WTC11 (cell line): ENCODE data around the gene CSHL1. TPM values are rescaled to one million over a fixed set of nuclear protein-coding genes. Genes with fewer than 3 reads are reported as not detected.

Experiments
- ATAC-seq: fragments of 200-7000 bp; cut with Tn5 transposase; 2 replicates; pipeline ENCODE4 v1.10.0; 2021; ENCODE audit warnings: mild to moderate bottlenecking, moderate library complexity
- CTCF ChIA-PET: fragments of 300-600 bp; sonication (Branson Sonifier 250); formaldehyde crosslinking; loops from one replicate; lab custom pipeline; 2021; ENCODE audit warnings: antibody characterized with exemption; lab: Charles Lee
- POLR2A ChIA-PET: fragments of 350-600 bp; sonication (Branson Sonifier 250); formaldehyde crosslinking; loops from one replicate; lab custom pipeline; 2021; ENCODE audit warnings: antibody characterized with exemption; lab: Charles Lee
- DNase-seq: peaks from one replicate; pipeline ENCODE4 v3.0.0; 2021; ENCODE audit warnings: low spot score
- H3K27ac Mint-ChIP-seq: 2 replicates; pipeline ENCODE4 v1.8.0; 2021; ENCODE audit warnings: mixed read lengths
- H3K27me3 Mint-ChIP-seq: 2 replicates; pipeline ENCODE4 v1.8.0; 2021; ENCODE audit warnings: low read depth, mild to moderate bottlenecking, moderate library complexity, mixed read lengths
- H3K36me3 Mint-ChIP-seq: 2 replicates; pipeline ENCODE4 v1.8.0; 2021; ENCODE audit warnings: mixed read lengths
- H3K4me1 Mint-ChIP-seq: 2 replicates; pipeline ENCODE4 v1.8.0; 2022; ENCODE audit warnings: mixed read lengths
- H3K4me3 Mint-ChIP-seq: 2 replicates; pipeline ENCODE4 v1.8.0; 2021; ENCODE audit warnings: mild to moderate bottlenecking, moderate library complexity, mixed read lengths
- H3K9me3 Mint-ChIP-seq: 2 replicates; pipeline ENCODE4 v1.8.0; 2021; ENCODE audit warnings: mixed read lengths
- ARID4B ChIP-seq: sonication (generic); formaldehyde crosslinking; IDR thresholded peaks from 2 replicates; pipeline ENCODE4 v1.8.0; 2023; ENCODE audit warnings: missing genetic modification reagents, mild to moderate bottlenecking, borderline replicate concordance
- CDX4 ChIP-seq: fragments of 250-450 bp; sonication (Bioruptor Pico); IDR thresholded peaks from 2 replicates; pipeline ENCODE4 v1.9.0; 2021; ENCODE audit warnings: moderate library complexity, mild to moderate bottlenecking, inconsistent platforms, borderline replicate concordance
- E2F4 ChIP-seq: sonication (generic); formaldehyde crosslinking; IDR thresholded peaks from 2 replicates; pipeline ENCODE4 v1.8.1; 2022; ENCODE audit warnings: low read depth, mild to moderate bottlenecking, moderate library complexity, missing genetic modification reagents, borderline replicate concordance
- ETV6 ChIP-seq: sonication (generic); formaldehyde crosslinking; IDR thresholded peaks from 2 replicates; pipeline ENCODE4 v1.8.1; 2022; ENCODE audit warnings: mild to moderate bottlenecking, missing genetic modification reagents
- FOXK1 ChIP-seq: sonication (generic); formaldehyde crosslinking; IDR thresholded peaks from 2 replicates; pipeline ENCODE4 v1.8.0; 2022; ENCODE audit warnings: mild to moderate bottlenecking, moderate library complexity, missing genetic modification reagents
- GTF2I ChIP-seq: fragments of 250-450 bp; sonication (Bioruptor Pico); conservative IDR thresholded peaks from 2 replicates; pipeline ENCODE4 v1.4.0; 2021; ENCODE audit warnings: mild to moderate bottlenecking
- KAT7 ChIP-seq: sonication (generic); formaldehyde crosslinking; IDR thresholded peaks from 2 replicates; pipeline ENCODE4 v1.8.1; 2023; ENCODE audit warnings: missing genetic modification reagents, mild to moderate bottlenecking, borderline replicate concordance
- NR1H2 ChIP-seq: sonication (generic); formaldehyde crosslinking; IDR thresholded peaks from 2 replicates; pipeline ENCODE4 v1.9.0; 2021; ENCODE audit warnings: mild to moderate bottlenecking, moderate library complexity, missing genetic modification reagents
- NR3C1 ChIP-seq: sonication (generic); formaldehyde crosslinking; conservative IDR thresholded peaks from 2 replicates; pipeline ENCODE4 v1.8.1; 2023; ENCODE audit warnings: low read depth, mild to moderate bottlenecking, missing genetic modification reagents
- PRRX2 ChIP-seq: fragments of 250-450 bp; sonication (Bioruptor Pico); IDR thresholded peaks from 2 replicates; pipeline ENCODE4 v1.8.0; 2021; ENCODE audit warnings: mild to moderate bottlenecking
- ZBTB21 ChIP-seq: sonication (generic); formaldehyde crosslinking; IDR thresholded peaks from 2 replicates; pipeline ENCODE4 v1.8.1; 2023; ENCODE audit warnings: mild to moderate bottlenecking, missing genetic modification reagents, borderline replicate concordance
- ZNF219 ChIP-seq: sonication (generic); formaldehyde crosslinking; IDR thresholded peaks from 2 replicates; pipeline ENCODE4 v1.8.0; 2023; ENCODE audit warnings: missing genetic modification reagents, mild to moderate bottlenecking, borderline replicate concordance
- ZNF416 ChIP-seq: fragments of 250-450 bp; sonication (Bioruptor Pico); IDR thresholded peaks from 2 replicates; pipeline ENCODE4 v1.9.0; 2021; ENCODE audit warnings: mild to moderate bottlenecking, inconsistent platforms
- ZNF671 ChIP-seq: fragments of 250-450 bp; sonication (Bioruptor Pico); IDR thresholded peaks from 2 replicates; pipeline ENCODE4 v1.8.0; 2021; ENCODE audit warnings: mild to moderate bottlenecking
- total RNA-seq: library from RNA; stranded (reverse); gene quantifications from 3 replicates; pipeline ENCODE4 v1.2.3, GENCODE V29; 2021
- TF ChIP-seq, protein P1 (sequence below): fragments of 250-450 bp; sonication (Bioruptor Pico); IDR thresholded peaks from 2 replicates; pipeline ENCODE4 v1.9.0; 2021; ENCODE audit warnings: mild to moderate bottlenecking
- TF ChIP-seq, protein P2 (sequence below): fragments of 250-450 bp; sonication (Bioruptor Pico); IDR thresholded peaks from 2 replicates; pipeline ENCODE4 v1.9.0; 2021; ENCODE audit warnings: mild to moderate bottlenecking, borderline replicate concordance
- TF ChIP-seq, protein P3 (sequence below): fragments of 250-450 bp; sonication (Bioruptor Pico); IDR thresholded peaks from 2 replicates; pipeline ENCODE4 v1.8.0; 2021; ENCODE audit warnings: mild to moderate bottlenecking

The CSHL1 gene
- total RNA-seq, 1 experiment from 2014 or later = not detected

GRCh38 chr17:63955232-63955631 lies 44.2 kb upstream of the CSHL1 start (continued):
- TF ChIP-seq ARID4B (CRISPR knock-in tag) = no peak
- TF ChIP-seq FOXK1 (CRISPR knock-in tag) = no peak
- no peak for TF ChIP-seq CDX4 (CRISPR knock-in tag)
- TF ChIP-seq NR3C1 (CRISPR knock-in tag) = no peak
- no peak for TF ChIP-seq KAT7
- TF ChIP-seq, protein P1, sequence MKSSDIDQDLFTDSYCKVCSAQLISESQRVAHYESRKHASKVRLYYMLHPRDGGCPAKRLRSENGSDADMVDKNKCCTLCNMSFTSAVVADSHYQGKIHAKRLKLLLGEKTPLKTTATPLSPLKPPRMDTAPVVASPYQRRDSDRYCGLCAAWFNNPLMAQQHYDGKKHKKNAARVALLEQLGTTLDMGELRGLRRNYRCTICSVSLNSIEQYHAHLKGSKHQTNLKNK (CRISPR knock-in tag) = no peak
- TF ChIP-seq, protein P2, sequence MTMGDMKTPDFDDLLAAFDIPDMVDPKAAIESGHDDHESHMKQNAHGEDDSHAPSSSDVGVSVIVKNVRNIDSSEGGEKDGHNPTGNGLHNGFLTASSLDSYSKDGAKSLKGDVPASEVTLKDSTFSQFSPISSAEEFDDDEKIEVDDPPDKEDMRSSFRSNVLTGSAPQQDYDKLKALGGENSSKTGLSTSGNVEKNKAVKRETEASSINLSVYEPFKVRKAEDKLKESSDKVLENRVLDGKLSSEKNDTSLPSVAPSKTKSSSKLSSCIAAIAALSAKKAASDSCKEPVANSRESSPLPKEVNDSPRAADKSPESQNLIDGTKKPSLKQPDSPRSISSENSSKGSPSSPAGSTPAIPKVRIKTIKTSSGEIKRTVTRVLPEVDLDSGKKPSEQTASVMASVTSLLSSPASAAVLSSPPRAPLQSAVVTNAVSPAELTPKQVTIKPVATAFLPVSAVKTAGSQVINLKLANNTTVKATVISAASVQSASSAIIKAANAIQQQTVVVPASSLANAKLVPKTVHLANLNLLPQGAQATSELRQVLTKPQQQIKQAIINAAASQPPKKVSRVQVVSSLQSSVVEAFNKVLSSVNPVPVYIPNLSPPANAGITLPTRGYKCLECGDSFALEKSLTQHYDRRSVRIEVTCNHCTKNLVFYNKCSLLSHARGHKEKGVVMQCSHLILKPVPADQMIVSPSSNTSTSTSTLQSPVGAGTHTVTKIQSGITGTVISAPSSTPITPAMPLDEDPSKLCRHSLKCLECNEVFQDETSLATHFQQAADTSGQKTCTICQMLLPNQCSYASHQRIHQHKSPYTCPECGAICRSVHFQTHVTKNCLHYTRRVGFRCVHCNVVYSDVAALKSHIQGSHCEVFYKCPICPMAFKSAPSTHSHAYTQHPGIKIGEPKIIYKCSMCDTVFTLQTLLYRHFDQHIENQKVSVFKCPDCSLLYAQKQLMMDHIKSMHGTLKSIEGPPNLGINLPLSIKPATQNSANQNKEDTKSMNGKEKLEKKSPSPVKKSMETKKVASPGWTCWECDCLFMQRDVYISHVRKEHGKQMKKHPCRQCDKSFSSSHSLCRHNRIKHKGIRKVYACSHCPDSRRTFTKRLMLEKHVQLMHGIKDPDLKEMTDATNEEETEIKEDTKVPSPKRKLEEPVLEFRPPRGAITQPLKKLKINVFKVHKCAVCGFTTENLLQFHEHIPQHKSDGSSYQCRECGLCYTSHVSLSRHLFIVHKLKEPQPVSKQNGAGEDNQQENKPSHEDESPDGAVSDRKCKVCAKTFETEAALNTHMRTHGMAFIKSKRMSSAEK (CRISPR knock-in tag) = no peak
- TF ChIP-seq ZNF671 = no peak

GRCh38 chr17:63954402-63955063 lies 43.5 kb upstream of the CSHL1 start:
- ChIA-PET POLR2A (no interaction called here), CTCF (interaction anchor here (0.6 to 11.8 kb wide), 4 partner anchors 8 to 109 kb away, joined by 3 to 147 read pairs (median 3); partner anchors contain the start of gene GH1)
- no peak overlapping the region for H3K4me3 Mint-ChIP-seq
- no peak for TF ChIP-seq KAT7
- TF ChIP-seq ZNF416 = no peak
- TF ChIP-seq ZNF219 (CRISPR knock-in tag) = no peak
- TF ChIP-seq, protein P1 (CRISPR knock-in tag) = no peak
- no peak for TF ChIP-seq NR1H2 (CRISPR knock-in tag)
- no peak for TF ChIP-seq ARID4B (CRISPR knock-in tag)
- TF ChIP-seq ETV6 = no peak
- TF ChIP-seq, protein P3, sequence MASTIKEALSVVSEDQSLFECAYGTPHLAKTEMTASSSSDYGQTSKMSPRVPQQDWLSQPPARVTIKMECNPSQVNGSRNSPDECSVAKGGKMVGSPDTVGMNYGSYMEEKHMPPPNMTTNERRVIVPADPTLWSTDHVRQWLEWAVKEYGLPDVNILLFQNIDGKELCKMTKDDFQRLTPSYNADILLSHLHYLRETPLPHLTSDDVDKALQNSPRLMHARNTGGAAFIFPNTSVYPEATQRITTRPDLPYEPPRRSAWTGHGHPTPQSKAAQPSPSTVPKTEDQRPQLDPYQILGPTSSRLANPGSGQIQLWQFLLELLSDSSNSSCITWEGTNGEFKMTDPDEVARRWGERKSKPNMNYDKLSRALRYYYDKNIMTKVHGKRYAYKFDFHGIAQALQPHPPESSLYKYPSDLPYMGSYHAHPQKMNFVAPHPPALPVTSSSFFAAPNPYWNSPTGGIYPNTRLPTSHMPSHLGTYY = no peak
- no peak for TF ChIP-seq E2F4
- no peak for TF ChIP-seq GTF2I (CRISPR knock-in tag)
- no peak for TF ChIP-seq PRRX2 (CRISPR knock-in tag)
- no peak for TF ChIP-seq ZBTB21 (CRISPR knock-in tag)
- H3K36me3 Mint-ChIP-seq = no peaks in the 10 kb centered on the region; the same call in 1 of the 2 replicates
- H3K4me1 Mint-ChIP-seq = peaks cover 4% of the 10 kb centered on the region; the same call in 1 of the 2 replicates
- ATAC-seq = no peak
- DNase-seq = no peak
- no peaks in the 10 kb centered on the region for H3K27me3 Mint-ChIP-seq
- H3K9me3 Mint-ChIP-seq = no peaks in the 10 kb centered on the region
- no peak overlapping the region for H3K27ac Mint-ChIP-seq
